Measurements from ENCODE around the gene ADAMTSL3.
A peak's percentile ranks its signal among the peaks of the same experiment; 100 is the strongest.
"Not testable (repeated sequence)": the region's sequence is repeated elsewhere in the genome, so short reads cannot be mapped to it uniquely, and the experiment has no call there.

Gene ADAMTSL3

GRCh38 chr15:84063674-84064073 lies 409.8 kb downstream of the ADAMTSL3 start:
- not testable (repeated sequence) for H3K4me1 ChIP-seq (ENCODE audit: control insufficient read depth, low read depth, low read length); H3K4me3 ChIP-seq (ENCODE audit: low read length); H3K27ac ChIP-seq (ENCODE audit: low read length); H3K36me3 ChIP-seq (ENCODE audit: control insufficient read depth, low read depth, low read length); H3K27me3 ChIP-seq (ENCODE audit: control insufficient read depth, insufficient read depth, low read length); H3K9me3 ChIP-seq (ENCODE audit: control insufficient read depth, low read depth, low read length); H3K9ac ChIP-seq (ENCODE audit: low read length)

DNA sequence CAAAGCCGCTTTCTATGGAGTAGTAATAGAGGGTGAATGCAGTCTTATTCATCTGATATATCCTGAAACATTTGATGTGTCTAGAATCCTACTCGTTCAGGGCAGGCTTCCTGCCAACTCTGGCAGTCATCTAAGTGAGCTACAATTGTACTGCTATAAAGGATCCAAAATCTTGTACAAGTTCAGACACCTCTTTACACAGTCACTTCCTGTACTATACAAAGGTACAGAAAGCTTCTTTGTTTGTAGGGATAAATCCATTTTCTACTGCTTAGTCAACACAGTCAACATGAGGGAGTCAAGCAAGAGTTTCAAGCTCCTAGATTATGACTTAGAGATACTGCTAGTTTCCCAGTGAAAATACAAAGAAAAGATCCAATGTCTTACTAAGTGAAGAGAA lies 414.8 kb downstream of the ADAMTSL3 start:
- H3K9me3 ChIP-seq (ENCODE audit: control insufficient read depth, low read depth, low read length); H3K27me3 ChIP-seq (ENCODE audit: control insufficient read depth, insufficient read depth, low read length); H3K4me3 ChIP-seq (ENCODE audit: low read length); H3K4me1 ChIP-seq (ENCODE audit: control insufficient read depth, low read depth, low read length); H3K27ac ChIP-seq (ENCODE audit: low read length); H3K36me3 ChIP-seq (ENCODE audit: control insufficient read depth, low read depth, low read length); H3K9ac ChIP-seq (ENCODE audit: low read length): not testable (repeated sequence)

GRCh38 chr15:84078038-84078437 lies 424.1 kb downstream of the ADAMTSL3 start:
- H3K4me3 ChIP-seq (ENCODE audit: low read length); H3K36me3 ChIP-seq (ENCODE audit: control insufficient read depth, low read depth, low read length); H3K4me1 ChIP-seq (ENCODE audit: control insufficient read depth, low read depth, low read length); H3K9ac ChIP-seq (ENCODE audit: low read length); H3K9me3 ChIP-seq (ENCODE audit: control insufficient read depth, low read depth, low read length); H3K27ac ChIP-seq (ENCODE audit: low read length): not testable (repeated sequence)
- peaks cover 37% of the 10 kb centered on the region for H3K27me3 ChIP-seq (ENCODE audit: control insufficient read depth, insufficient read depth, low read length)

DNA sequence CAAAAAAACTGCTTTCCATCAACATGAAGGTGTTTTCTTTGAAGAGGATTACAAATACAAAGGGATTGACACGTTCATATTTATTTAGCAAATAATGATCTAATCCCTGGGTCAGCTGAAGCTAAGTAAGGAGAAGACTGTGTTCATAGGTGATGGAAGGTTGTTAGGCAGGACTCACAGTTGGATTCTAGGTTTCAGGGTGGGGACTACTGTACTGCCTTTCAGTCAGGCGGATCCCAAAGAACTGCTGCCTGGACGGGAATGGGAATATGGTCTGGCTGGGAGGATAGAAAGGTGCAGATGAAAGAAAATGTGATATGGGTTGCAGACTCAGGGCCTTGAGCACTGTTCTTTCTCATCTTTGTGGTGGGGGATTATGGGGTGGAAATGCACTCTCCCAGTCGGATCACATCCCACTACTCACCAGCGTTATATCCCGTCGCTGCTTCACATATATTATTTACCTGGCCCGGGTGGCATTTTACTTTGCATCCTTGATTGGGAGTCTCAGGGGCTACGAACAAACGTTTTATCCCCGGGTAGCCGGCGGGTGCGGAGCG lies 425.5 kb downstream of the ADAMTSL3 start:
- not testable (repeated sequence) for H3K9ac ChIP-seq (ENCODE audit: low read length); H3K9me3 ChIP-seq (ENCODE audit: control insufficient read depth, low read depth, low read length); H3K36me3 ChIP-seq (ENCODE audit: control insufficient read depth, low read depth, low read length); H3K4me1 ChIP-seq (ENCODE audit: control insufficient read depth, low read depth, low read length); H3K27ac ChIP-seq (ENCODE audit: low read length)
- Histone ChIP-seq H3K27me3 (ENCODE audit: control insufficient read depth, insufficient read depth, low read length) (peaks cover 37% of the 10 kb centered on the region), H3K4me3 (ENCODE audit: low read length) (peak overlapping the region; percentile 72)

GRCh38 chr15:84079885-84080777 lies 426.2 kb downstream of the ADAMTSL3 start:
- H3K9ac ChIP-seq (ENCODE audit: low read length) = no peak overlapping the region
- no peak overlapping the region for H3K27ac ChIP-seq (ENCODE audit: low read length)
- no peaks in the 10 kb centered on the region for H3K9me3 ChIP-seq (ENCODE audit: control insufficient read depth, low read depth, low read length)
- H3K36me3 ChIP-seq (ENCODE audit: control insufficient read depth, low read depth, low read length) = no peaks in the 10 kb centered on the region
- H3K4me3 ChIP-seq (ENCODE audit: low read length) = peak overlapping the region; percentile 72
- H3K4me1 ChIP-seq (ENCODE audit: control insufficient read depth, low read depth, low read length) = peaks cover 6% of the 10 kb centered on the region
- peaks cover 37% of the 10 kb centered on the region for H3K27me3 ChIP-seq (ENCODE audit: control insufficient read depth, insufficient read depth, low read length)

DNA sequence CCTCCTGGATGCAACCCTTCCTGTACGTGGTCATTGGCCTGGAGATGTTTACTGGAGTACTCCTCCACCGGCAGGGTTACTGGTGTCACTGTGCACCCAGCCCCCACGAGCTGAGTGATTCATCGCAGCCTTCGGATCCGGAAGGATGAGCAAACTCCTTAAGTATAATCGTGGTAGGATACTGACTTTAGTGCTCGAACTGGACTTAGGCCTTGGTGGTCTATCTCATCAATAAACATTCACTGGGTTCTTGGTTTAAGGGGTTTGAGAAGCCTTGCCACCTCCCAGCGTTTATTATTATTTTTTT lies 426.8 kb downstream of the ADAMTSL3 start:
- not testable (repeated sequence) for H3K36me3 ChIP-seq (ENCODE audit: control insufficient read depth, low read depth, low read length); H3K9me3 ChIP-seq (ENCODE audit: control insufficient read depth, low read depth, low read length); H3K9ac ChIP-seq (ENCODE audit: low read length); H3K4me1 ChIP-seq (ENCODE audit: control insufficient read depth, low read depth, low read length); H3K27ac ChIP-seq (ENCODE audit: low read length)
- Histone ChIP-seq H3K27me3 (ENCODE audit: control insufficient read depth, insufficient read depth, low read length) (peaks cover 37% of the 10 kb centered on the region), H3K4me3 (ENCODE audit: low read length) (peak overlapping the region; percentile 72)

- H3K4me3 ChIP-seq (ENCODE audit: low read length) = no peak overlapping the region
- H3K9me3 ChIP-seq (ENCODE audit: control insufficient read depth, low read depth, low read length) = no peaks in the 10 kb centered on the region
- peaks cover 6% of the 10 kb centered on the region for H3K4me1 ChIP-seq (ENCODE audit: control insufficient read depth, low read depth, low read length)
- no peak overlapping the region for H3K9ac ChIP-seq (ENCODE audit: low read length)
- peaks cover 37% of the 10 kb centered on the region for H3K27me3 ChIP-seq (ENCODE audit: control insufficient read depth, insufficient read depth, low read length)
- H3K27ac ChIP-seq (ENCODE audit: low read length) = no peak overlapping the region
- H3K36me3 ChIP-seq (ENCODE audit: control insufficient read depth, low read depth, low read length) = no peaks in the 10 kb centered on the region
Measured at GRCh38 chr15:84081391-84082168, 427.7 kb downstream of the ADAMTSL3 start.

DNA sequence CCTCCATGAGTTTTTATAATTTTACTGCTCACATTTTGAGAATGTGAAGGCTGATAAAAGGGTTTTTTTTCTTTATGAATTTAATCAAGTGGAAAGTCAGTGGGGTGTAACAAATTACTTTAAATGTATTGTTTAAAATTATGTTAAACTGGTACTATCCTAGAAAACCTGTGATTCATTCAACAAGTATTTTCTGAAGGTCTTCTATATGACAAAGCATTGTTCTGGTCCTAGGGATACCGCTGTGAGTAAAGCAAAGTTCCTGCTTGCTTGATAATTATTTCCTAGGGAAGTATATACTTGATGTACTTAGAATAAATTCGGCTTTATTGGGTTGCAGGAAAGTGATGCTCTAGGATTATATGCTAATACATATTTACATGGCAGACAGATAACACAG lies 428.8 kb downstream of the ADAMTSL3 start:
- Histone ChIP-seq H3K36me3 (ENCODE audit: control insufficient read depth, low read depth, low read length) (no peaks in the 10 kb centered on the region), H3K4me1 (ENCODE audit: control insufficient read depth, low read depth, low read length) (peaks cover 6% of the 10 kb centered on the region), H3K4me3 (ENCODE audit: low read length) (no peak overlapping the region), H3K9ac (ENCODE audit: low read length) (no peak overlapping the region), H3K9me3 (ENCODE audit: control insufficient read depth, low read depth, low read length) (no peaks in the 10 kb centered on the region), H3K27me3 (ENCODE audit: control insufficient read depth, insufficient read depth, low read length) (peaks cover 37% of the 10 kb centered on the region), H3K27ac (ENCODE audit: low read length) (no peak overlapping the region)

DNA sequence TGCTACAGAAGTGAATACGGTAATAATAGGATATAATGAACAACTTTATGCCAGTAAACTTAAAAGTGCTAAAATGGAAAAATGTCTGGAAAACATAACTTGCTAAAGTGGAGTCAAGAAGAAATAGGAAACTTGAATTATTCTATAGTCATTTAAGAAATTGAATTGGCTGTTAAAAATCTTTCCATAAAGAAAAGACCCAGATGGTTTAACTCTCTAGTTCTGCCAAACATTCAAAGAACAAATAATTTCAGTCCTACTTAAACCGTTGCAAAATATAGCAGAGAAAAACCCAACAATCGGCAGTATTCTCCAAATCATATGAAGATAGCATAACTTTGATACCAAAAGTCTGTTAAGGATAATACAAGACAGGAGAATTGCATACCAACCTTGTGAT lies 432.1 kb downstream of the ADAMTSL3 start:
- not testable (repeated sequence) for H3K4me3 ChIP-seq (ENCODE audit: low read length); H3K4me1 ChIP-seq (ENCODE audit: control insufficient read depth, low read depth, low read length); H3K27ac ChIP-seq (ENCODE audit: low read length); H3K36me3 ChIP-seq (ENCODE audit: control insufficient read depth, low read depth, low read length); H3K9me3 ChIP-seq (ENCODE audit: control insufficient read depth, low read depth, low read length); H3K9ac ChIP-seq (ENCODE audit: low read length)
- peaks cover 15% of the 10 kb centered on the region for H3K27me3 ChIP-seq (ENCODE audit: control insufficient read depth, insufficient read depth, low read length)
